HG03354 (cell line): ENCODE data around the gene HRC.
A peak's percentile ranks its signal among the peaks of the same experiment; 100 is the strongest.

ENCODE experiments used
- ATAC-seq: cut with Tn5 transposase; IDR thresholded peaks from one replicate; pipeline ENCODE4 v1.9.1; 2021; ENCODE audit warnings: mild to moderate bottlenecking; ENCODE audit not compliant: unreplicated experiment, poor library complexity, severe bottlenecking

Gene HRC

GRCh38 chr19:49119411-49120324 lies 35.5 kb downstream of the HRC start, which contains the start of gene PPFIA3:
Gene PPFIA3, plus strand, starts transcription at chr19:49119544. Its CDS starts 8,330 bp downstream, at chr19:49127874.
- no peak for ATAC-seq

DNA sequence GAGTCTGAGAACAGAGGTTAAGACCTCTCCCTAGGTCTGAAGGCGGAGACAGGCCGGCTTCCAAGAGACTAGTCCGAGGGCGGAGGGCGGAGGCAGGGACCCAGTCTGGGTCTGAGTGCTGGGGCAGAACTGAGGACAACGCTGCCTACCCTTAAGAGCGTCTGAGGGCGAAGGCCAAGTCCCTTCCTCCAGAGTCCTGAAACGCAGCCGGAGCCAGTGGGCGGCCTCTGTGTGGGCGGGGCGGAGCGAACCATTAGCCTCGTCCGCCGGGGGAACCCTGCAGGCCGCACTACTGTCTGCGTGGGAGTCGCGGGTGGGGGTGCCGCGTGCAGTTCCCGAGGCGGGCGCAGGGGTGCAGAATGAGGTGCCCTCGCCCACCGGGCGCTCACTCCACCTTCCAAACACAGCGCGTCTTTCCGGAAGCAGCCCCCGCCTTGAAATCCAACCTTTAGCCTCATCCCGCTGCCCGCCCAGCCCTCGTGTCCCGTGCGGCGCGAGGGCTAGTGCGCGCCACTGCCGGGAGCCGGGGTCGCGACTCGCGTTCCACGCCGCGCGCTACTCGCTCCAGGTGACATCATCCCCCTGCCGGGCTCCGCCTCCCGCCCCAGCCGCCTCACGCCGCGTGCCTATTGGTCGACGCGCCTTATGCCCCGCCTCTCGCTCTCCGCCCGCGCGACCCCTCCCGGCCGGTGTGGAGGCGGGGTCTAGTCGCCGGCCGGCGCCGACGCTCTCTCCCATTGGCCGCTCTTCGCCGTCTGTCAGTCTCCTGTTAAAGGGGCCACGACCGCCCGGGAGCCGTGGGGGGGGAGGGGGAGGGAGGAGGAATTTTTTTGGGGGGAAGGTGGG lies 36.4 kb downstream of the HRC start, which contains the start of gene C19orf73:
TSS of gene C19orf73 (minus strand) at position 579 of the 846 bp plus-strand sequence. CDS start at position 458, 121 bp downstream.
- ATAC-seq = peak; percentile 81

- ATAC-seq = no peak
These were observed 37.3 kb downstream of the HRC start for GRCh38 chr19:49117677-49118564.

GRCh38 chr19:49116544-49116943 lies 38.7 kb downstream of the HRC start:
- ATAC-seq = no peak

DNA sequence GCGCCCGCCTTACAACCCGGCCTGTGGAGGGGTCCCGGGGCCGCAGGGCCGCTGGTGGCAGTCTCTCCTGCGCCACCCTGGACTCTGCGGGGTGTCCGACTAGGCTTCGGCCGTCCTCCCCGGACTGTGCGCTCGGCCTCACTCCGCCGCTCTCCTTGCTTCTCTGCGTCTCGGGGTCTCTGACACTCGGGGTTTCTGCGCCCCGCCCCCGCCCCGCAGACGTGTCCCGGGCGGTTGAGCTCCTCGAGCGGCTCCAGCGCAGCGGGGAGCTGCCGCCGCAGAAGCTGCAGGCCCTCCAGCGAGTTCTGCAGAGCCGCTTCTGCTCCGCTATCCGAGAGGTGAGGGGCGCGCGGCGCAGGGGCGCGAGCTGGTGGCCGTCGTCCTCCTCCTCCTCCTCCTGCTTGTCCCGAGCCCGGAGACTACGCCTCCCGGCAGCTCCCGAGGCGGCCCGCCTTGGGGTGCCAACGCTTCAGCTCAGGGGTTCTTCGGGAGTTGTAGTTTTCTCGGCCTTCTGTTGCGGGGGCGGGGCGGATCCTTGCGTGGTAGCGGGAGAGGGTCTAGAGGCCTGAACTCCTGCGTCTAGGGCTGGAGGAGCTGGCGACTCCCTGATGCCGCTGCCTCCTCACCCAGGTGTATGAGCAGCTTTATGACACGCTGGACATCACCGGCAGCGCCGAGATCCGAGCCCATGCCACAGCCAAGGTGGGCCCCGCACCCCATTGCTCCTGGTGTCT lies 40.4 kb downstream of the HRC start:
- peak; percentile 4 for ATAC-seq

DNA sequence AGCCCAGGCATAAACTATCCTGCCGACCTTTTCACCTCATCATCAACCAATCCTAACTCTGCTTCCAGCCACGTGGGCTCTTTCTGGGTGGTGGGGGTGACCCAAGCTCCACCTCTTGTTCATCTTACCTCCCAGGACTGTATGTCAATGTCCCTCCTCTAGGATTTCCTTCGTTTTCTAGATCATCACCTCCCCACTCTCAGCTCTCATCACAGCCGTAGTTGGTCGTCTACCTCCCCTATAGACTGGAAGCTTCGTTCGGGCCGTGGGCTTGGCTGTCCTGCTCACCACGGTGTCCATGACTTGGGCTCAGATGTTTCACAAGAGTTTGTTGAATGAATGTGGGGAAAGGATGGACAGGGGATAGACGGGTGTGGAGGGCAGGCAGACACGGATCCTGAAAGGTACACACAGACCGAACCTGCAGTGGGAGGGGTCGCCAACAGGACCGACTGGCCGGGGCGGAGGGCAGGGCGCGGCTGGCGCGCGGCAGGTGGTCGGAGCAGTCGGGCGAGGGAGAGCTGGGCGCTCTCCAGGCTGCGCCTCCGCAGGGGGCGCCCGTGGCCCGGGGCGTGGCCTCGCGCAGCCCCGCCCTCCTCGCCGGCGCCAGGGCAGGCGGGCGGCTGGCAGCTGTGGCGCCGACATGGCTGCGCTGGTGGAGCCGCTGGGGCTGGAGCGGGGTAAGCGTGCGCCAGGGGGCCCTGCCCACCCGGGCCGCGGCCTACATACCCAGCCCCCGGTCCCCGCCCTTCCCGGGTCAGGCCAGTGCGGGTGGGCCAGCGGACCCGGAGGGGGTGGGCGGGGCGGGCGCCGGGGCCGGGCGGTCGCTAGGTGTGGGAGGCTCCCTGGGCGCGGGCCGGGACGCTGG lies 41.2 kb downstream of the HRC start, which contains the start of gene LIN7B:
TSS of gene LIN7B (plus strand) at position 609 of the 868 bp plus-strand sequence. CDS start at position 644, 35 bp downstream.
- ATAC-seq = peak; percentile 59

GRCh38 chr19:49111218-49111998 lies 43.8 kb downstream of the HRC start:
- no peak for ATAC-seq

DNA sequence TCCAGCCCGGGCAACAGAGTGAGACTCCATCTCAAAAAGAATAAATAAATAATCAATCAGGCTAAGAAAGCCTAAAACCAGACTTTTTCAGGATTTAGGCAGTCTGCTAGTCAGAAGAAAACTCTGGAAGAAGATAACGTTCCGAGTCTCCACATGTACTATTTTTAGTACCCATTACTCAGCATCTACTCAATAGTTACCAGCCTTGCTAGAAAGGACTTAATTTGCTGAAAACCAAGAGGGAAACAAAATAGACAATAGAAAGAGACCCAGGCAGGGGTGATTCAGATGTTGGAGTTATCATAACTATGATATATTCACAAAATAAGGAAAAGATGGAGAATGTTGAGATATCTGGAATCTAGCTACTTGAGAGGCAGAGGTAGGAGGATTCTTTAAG lies 44.6 kb downstream of the HRC start:
- no peak for ATAC-seq

- no peak for ATAC-seq
These were observed 45.5 kb downstream of the HRC start for GRCh38 chr19:49109569-49110233.

DNA sequence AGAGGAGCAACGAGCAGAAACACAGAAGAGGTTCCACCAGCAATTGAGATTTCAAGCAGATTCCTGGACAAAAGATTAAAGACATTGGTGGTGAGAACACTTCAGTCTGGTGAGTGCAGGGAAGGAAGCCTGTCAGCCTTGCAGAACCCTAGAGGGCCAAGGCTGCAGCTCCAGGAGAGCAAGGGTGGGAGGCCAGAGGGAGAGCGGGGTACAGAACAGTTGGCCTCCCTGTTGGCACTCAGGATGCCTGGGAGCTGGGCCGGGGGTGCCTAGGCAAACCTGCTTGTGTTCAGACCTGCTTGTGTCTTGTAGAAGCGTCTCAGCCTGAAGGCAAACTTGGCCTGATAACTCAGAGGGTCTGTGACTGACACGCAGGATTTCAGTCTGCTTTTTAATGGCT lies 46.1 kb downstream of the HRC start:
- no peak for ATAC-seq

DNA sequence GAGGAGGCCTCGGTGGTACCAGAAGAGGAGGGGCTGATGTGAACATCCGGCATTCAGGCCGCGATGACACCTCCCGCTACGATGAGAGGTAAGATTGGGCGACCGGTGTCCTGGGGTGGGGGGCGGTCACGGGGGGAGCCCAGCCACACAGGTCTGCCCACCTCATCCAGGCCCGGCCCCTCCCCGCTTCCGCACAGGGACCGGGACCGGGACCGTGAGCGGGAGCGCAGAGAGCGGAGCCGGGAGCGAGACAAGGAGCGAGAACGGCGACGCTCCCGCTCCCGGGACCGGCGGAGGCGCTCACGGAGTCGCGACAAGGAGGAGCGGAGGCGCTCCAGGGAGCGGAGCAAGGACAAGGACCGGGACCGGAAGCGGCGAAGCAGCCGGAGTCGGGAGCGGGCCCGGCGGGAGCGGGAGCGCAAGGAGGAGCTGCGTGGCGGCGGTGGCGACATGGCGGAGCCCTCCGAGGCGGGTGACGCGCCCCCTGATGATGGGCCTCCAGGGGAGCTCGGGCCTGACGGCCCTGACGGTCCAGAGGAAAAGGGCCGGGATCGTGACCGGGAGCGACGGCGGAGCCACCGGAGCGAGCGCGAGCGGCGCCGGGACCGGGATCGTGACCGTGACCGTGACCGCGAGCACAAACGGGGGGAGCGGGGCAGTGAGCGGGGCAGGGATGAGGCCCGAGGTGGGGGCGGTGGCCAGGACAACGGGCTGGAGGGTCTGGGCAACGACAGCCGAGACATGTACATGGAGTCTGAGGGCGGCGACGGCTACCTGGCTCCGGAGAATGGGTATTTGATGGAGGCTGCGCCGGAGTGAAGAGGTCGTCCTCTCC lies 47.4 kb downstream of the HRC start:
- no peak for ATAC-seq

DNA sequence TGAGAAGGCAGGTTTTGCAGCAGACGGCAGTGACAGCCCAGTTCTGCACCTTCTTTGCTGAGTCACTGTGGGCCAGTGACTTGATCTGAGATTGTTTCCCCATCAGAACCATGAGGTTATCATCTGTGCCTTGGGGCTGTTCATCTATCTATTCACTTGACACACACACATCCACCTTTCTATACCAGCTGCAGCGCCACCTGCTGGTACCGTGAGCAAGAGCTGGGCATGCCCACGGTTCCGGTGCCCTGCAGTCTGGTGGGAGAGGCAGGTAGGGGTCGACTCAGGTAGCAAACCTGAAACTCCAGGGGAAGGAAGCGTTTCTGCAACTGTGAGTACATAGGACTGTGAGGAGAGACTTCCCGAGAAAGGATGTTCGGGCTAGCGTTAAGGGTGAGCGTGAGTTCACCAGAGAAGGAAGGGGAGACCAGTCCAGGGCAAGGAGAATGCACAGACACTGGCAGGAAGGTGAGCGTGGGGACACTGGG lies 48.5 kb downstream of the HRC start:
- no peak for ATAC-seq

GRCh38 chr19:49104229-49104864 lies 50.8 kb downstream of the HRC start:
- no peak for ATAC-seq

DNA sequence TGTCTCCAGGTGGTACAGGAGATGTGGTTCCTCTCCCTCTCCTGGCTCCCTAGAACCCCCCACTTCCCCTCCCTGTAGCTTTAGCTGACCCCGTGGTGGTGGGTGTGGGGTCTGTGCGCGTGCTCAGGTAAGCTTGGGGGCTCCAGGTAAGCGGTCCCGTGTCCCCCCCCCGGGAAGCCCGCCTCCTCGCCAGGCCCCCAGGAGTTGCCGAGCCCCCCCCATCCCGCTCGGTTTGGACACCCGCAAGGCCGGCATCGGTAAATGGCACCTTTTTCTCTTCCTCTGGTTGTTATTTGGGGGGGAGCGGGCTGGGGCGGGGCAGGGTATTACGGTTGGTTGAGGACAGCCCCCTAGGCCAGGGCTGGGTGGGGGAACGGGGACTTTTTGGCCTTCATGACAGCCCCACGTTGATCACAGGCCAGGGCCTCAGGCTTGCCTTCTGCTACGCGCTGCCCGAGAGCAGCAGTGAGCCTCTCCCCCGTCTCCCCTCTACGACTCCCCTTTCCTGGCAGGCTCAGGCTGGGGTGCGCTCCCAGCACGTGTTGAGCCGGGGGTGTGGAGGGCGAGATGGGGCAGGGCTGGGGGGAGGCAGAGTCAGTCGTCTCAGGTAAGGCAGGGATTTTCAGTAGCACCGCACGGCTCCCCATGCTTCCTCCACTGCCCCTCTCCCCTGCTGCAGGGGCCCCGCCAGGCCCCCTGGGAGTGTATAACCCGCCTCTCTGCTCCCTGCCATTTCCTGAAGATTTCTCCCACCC lies 51.7 kb downstream of the HRC start:
- ATAC-seq = no peak
